ENCODE data around the gene RPL22L1. TPM values are rescaled to one million over a fixed set of nuclear protein-coding genes. Genes with fewer than 3 reads are reported as not detected.
"Not testable (repeated sequence)": the region's sequence is repeated elsewhere in the genome, so short reads cannot be mapped to it uniquely, and the experiment has no call there.

The RPL22L1 gene
- total and polyA plus RNA-seq, 2 of the 4 experiments (the other 2 are of a cell fraction): 37.1 to 92.0 TPM

DNA sequence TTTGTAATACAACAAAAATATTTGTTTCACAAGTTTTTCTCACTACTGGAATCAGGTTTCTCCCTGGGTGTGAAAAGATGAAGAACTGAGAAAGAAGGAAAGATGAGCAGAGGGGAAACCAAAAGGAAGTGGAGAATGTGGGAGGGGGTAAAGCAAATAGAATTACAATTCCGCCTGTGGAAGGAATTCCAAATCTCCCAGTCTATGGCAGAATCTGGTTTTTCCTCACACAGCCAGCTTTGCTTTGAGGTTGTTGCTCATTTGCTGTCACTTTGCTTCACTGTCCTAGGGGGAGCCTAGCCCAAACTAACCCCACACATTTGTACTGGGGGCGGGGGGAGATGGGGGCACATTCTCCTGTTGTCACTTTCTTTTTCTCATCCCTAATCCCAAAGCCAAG lies 43.9 kb downstream of the RPL22L1 start:
- no peaks in the 10 kb centered on the region for H3K9me3 ChIP-seq (ENCODE audit: control insufficient read depth, insufficient read depth, low read length)
- CTCF ChIA-PET: interaction anchor here (1.6 kb wide), 1 partner anchor 15 kb away, joined by 5 read pairs; no protein-coding TSS in a partner anchor
- no peak overlapping the region for H2AFZ ChIP-seq (replicated peaks; ENCODE audit: low read length, poor library complexity)

GRCh38 chr3:170823562-170823961 lies 46.4 kb downstream of the RPL22L1 start:
- H3K9ac ChIP-seq (ENCODE audit: low read depth, low read length); dilution Hi-C loops (cut with HindIII; ENCODE audit: low sequenced_read_pairs, unreplicated experiment); H4K5ac ChIP-seq (ENCODE audit: low read depth, low read length); H3K27ac ChIP-seq (ENCODE audit: insufficient read depth, low read length); H3K14ac ChIP-seq (replicated peaks; ENCODE audit: low read depth, low read length); H3K79me1 ChIP-seq (ENCODE audit: low read depth in 1 of 2, low read length in 2 of 2); in situ Hi-C loops (cut with MboI; ENCODE audit: low sequenced_read_pairs); H2BK5ac ChIP-seq (ENCODE audit: low read depth, low read length, poor library complexity, severe bottlenecking); H4K8ac ChIP-seq (ENCODE audit: low read depth in 2 of 2, low read length in 2 of 2); H4K20me1 ChIP-seq (ENCODE audit: insufficient read depth, low read length); H4K91ac ChIP-seq (ENCODE audit: insufficient read depth, low read depth, low read length); POLR2A ChIA-PET (ENCODE audit: unreplicated experiment); CTCF ChIA-PET; H2AK5ac ChIP-seq (ENCODE audit: low read depth, low read length); DNase-seq; H3K9me3 ChIP-seq (ENCODE audit: control insufficient read depth, insufficient read depth, low read length); ATAC-seq (ENCODE audit: low read depth); H3K23ac ChIP-seq (ENCODE audit: low read depth, low read length); H3K36me3 ChIP-seq (ENCODE audit: control insufficient read depth, insufficient read depth, low read length); BruUV-seq (replicated peaks); H3K4me1 ChIP-seq (ENCODE audit: control insufficient read depth, insufficient read depth, low read length); H2AFZ ChIP-seq (replicated peaks; ENCODE audit: low read length, poor library complexity); H3K4me3 ChIP-seq (ENCODE audit: insufficient read depth, low read depth, low read length); H3K4ac ChIP-seq (ENCODE audit: low read depth, low read length); H3K18ac ChIP-seq (ENCODE audit: low read depth, low read length); H2BK20ac ChIP-seq (ENCODE audit: low read depth, low read length); H3K56ac ChIP-seq (ENCODE audit: extremely low read depth, insufficient read depth, low read length); H2AK9ac ChIP-seq (replicated peaks; ENCODE audit: low read depth, low read length, poor library complexity); H3K9me1 ChIP-seq (ENCODE audit: insufficient read depth, low read length); H2BK15ac ChIP-seq (ENCODE audit: low read depth, low read length); H2BK120ac ChIP-seq (ENCODE audit: low read depth, low read length); H3K4me2 ChIP-seq (ENCODE audit: low read depth, low read length); intact Hi-C loops (cut with micrococcal nuclease); H3K27me3 ChIP-seq (ENCODE audit: control insufficient read depth, insufficient read depth, low read length): not testable (repeated sequence)
- WGBS, 2 experiments (ENCODE audit: extremely low coverage in 2 of 2, insufficient read length in 1 of 2): 100% methylated on average over 1 of the region's 2 CpGs; no CpG with 5 or more reads in 1 of the 2 experiments

More for the DNA sequence above, 43.9 kb downstream of the RPL22L1 start:
- in situ Hi-C loops (cut with MboI; ENCODE audit: low sequenced_read_pairs) (no loop called here), dilution Hi-C loops (cut with HindIII; ENCODE audit: low sequenced_read_pairs, unreplicated experiment) (no loop called here), intact Hi-C loops (cut with micrococcal nuclease) (no loop called here)
- Histone ChIP-seq H2AK5ac (ENCODE audit: low read depth, low read length) (no peak overlapping the region), H3K4me1 (ENCODE audit: control insufficient read depth, insufficient read depth, low read length) (no peaks in the 10 kb centered on the region; the same call in 1 of the 2 replicates), H3K27me3 (ENCODE audit: control insufficient read depth, insufficient read depth, low read length) (peaks cover 15% of the 10 kb centered on the region), H3K23ac (ENCODE audit: low read depth, low read length) (no peak overlapping the region), H2BK15ac (ENCODE audit: low read depth, low read length) (no peak overlapping the region), H3K18ac (ENCODE audit: low read depth, low read length) (no peak overlapping the region), H2BK5ac (ENCODE audit: low read depth, low read length, poor library complexity, severe bottlenecking) (no peak overlapping the region), H3K9ac (ENCODE audit: low read depth, low read length) (no peak overlapping the region), H3K14ac (replicated peaks; ENCODE audit: low read depth, low read length) (no peak overlapping the region), H3K56ac (ENCODE audit: extremely low read depth, insufficient read depth, low read length) (no peak overlapping the region), H2AK9ac (replicated peaks; ENCODE audit: low read depth, low read length, poor library complexity) (no peak overlapping the region), H3K27ac (ENCODE audit: insufficient read depth, low read length) (no peak overlapping the region), H3K79me1 (ENCODE audit: low read depth in 1 of 2, low read length in 2 of 2) (no peaks in the 10 kb centered on the region), H3K36me3 (ENCODE audit: control insufficient read depth, insufficient read depth, low read length) (no peaks in the 10 kb centered on the region), H4K91ac (ENCODE audit: insufficient read depth, low read depth, low read length) (no peak overlapping the region), H4K5ac (ENCODE audit: low read depth, low read length) (no peak overlapping the region), H3K9me1 (ENCODE audit: insufficient read depth, low read length) (no peaks in the 10 kb centered on the region), H4K20me1 (ENCODE audit: insufficient read depth, low read length) (no peaks in the 10 kb centered on the region), H3K4ac (ENCODE audit: low read depth, low read length) (no peak overlapping the region), H3K4me3 (ENCODE audit: insufficient read depth, low read depth, low read length) (no peak overlapping the region), H2BK120ac (ENCODE audit: low read depth, low read length) (no peak overlapping the region), H4K8ac (ENCODE audit: low read depth in 2 of 2, low read length in 2 of 2) (no peak overlapping the region; a peak in 1 of 4 replicates), H3K4me2 (ENCODE audit: low read depth, low read length) (0 out of 2 replicates have a peak overlapping the region, but pooled peaks have one; percentile 35), H2BK20ac (ENCODE audit: low read depth, low read length) (no peak overlapping the region)
- POLR2A ChIA-PET (ENCODE audit: unreplicated experiment): no interaction called here
- TF ChIP-seq MAZ (IDR thresholded peaks at IDR 0.05; ENCODE audit: borderline replicate concordance, low read depth, low read length): no peak
- WGBS, 2 experiments (ENCODE audit: extremely low coverage in 2 of 2, insufficient read length in 1 of 2): no CpG with 5 or more reads among the region's 2 CpGs
- BruUV-seq (replicated peaks): no TSS peak
- no peak for ATAC-seq (ENCODE audit: low read depth)
- DNase-seq: no peak
